Suppressor macrophage (primary cell): ENCODE data around the gene EIF5AL1.
A peak's percentile ranks its signal among the peaks of the same experiment; 100 is the strongest.
"Not testable (repeated sequence)": the region's sequence is repeated elsewhere in the genome, so short reads cannot be mapped to it uniquely, and the experiment has no call there.

Source experiments
- DNase-seq, 4 experiments: peaks; one replicate each; pipeline ENCODE4 v3.0.0-alpha.2; 2020 to 2022

Gene EIF5AL1

GRCh38 chr10:79509934-79510508 is 2.3 kb upstream of the EIF5AL1 start:
- peak in 2 of 4 experiments; percentile 33 to 65 for DNase-seq

GRCh38 chr10:79516532-79517205 is 4.3 kb downstream of the EIF5AL1 start:
- DNase-seq = peak in 1 of 4 experiments; percentile 34

GRCh38 chr10:79517567-79517966 is 5.2 kb downstream of the EIF5AL1 start:
- DNase-seq = not testable (repeated sequence)

- not testable (repeated sequence) for DNase-seq
These were observed 9.4 kb downstream of the EIF5AL1 start for GRCh38 chr10:79521751-79522150.

GRCh38 chr10:79522464-79522863 is 10.1 kb downstream of the EIF5AL1 start:
- not testable (repeated sequence) for DNase-seq

- not testable (repeated sequence) for DNase-seq
These were observed 11.0 kb downstream of the EIF5AL1 start for GRCh38 chr10:79523157-79523853.

GRCh38 chr10:79525049-79525710 is 12.8 kb downstream of the EIF5AL1 start:
- DNase-seq = not testable (repeated sequence)

- not testable (repeated sequence) for DNase-seq
These were observed 15.9 kb downstream of the EIF5AL1 start for GRCh38 chr10:79528261-79528660.

GRCh38 chr10:79533142-79533902 is 21.0 kb downstream of the EIF5AL1 start:
- peak; percentile 54 to 88 (median 63) for DNase-seq

- not testable (repeated sequence) for DNase-seq
These were observed 21.5 kb downstream of the EIF5AL1 start for GRCh38 chr10:79533903-79534175.

- not testable (repeated sequence) for DNase-seq
These were observed 26.0 kb downstream of the EIF5AL1 start for GRCh38 chr10:79538311-79538710.

- DNase-seq = not testable (repeated sequence)
These were observed 28.6 kb downstream of the EIF5AL1 start for GRCh38 chr10:79540930-79541329.

- peak; percentile 39 to 80 (median 60) for DNase-seq
These were observed 30.3 kb downstream of the EIF5AL1 start for GRCh38 chr10:79542626-79543025.

- not testable (repeated sequence) for DNase-seq
These were observed 32.1 kb downstream of the EIF5AL1 start for GRCh38 chr10:79544408-79544807.

- DNase-seq = not testable (repeated sequence)
These were observed 32.8 kb downstream of the EIF5AL1 start for GRCh38 chr10:79544926-79545659.

- DNase-seq = not testable (repeated sequence)
These were observed 34.8 kb downstream of the EIF5AL1 start for GRCh38 chr10:79547128-79547527.

GRCh38 chr10:79547973-79548372 is 35.6 kb downstream of the EIF5AL1 start:
- peak in 3 of 4 experiments; percentile 5 to 30 (median 14) for DNase-seq

- DNase-seq = no peak
These were observed 39.8 kb downstream of the EIF5AL1 start for GRCh38 chr10:79552143-79552542.

GRCh38 chr10:79555354-79556309 is 43.3 kb downstream of the EIF5AL1 start:
- DNase-seq = no peak

- DNase-seq = not testable (repeated sequence)
These were observed 44.6 kb downstream of the EIF5AL1 start for GRCh38 chr10:79556961-79557360.
